Thyroid gland (tissue), 4 donors: ENCODE results near the gene NCKAP5. TPM values are rescaled to one million over a fixed set of nuclear protein-coding genes. Genes with fewer than 3 reads are reported as not detected.

Experiments
- DNase-seq, 2 donors: peaks; one replicate each; pipeline ENCODE4 v3.0.0-alpha.2; 2019
- H3K27ac ChIP-seq, 3 donors: fragments of 200-600 bp; sonication (generic); 1 replicate in 2 of 3; 2 replicates in 1 of 3; pipeline ENCODE4 v1.5.1; 2016 to 2019; ENCODE audit warnings: mild to moderate bottlenecking in 1 of 3, moderate library complexity in 1 of 3
- H3K27me3 ChIP-seq: fragments of 200-600 bp; sonication (generic); one replicate; pipeline ENCODE4 v1.5.1; 2019
- H3K36me3 ChIP-seq, 2 donors: fragments of 200-600 bp; sonication (generic); one replicate each; pipeline ENCODE4 v1.5.1; 2016 to 2019
- H3K4me1 ChIP-seq, 2 donors: fragments of 200-600 bp; sonication (generic); one replicate each; pipeline ENCODE4 v1.5.1; 2017 to 2019
- H3K4me3 ChIP-seq, 3 donors: fragments of 200-600 bp; sonication (generic); replicated peaks in 1 of 3; 1 replicate in 2 of 3; 2 replicates in 1 of 3; pipeline ENCODE4 v1.5.1; 2016; ENCODE audit warnings: mild to moderate bottlenecking in 1 of 3
- H3K9me3 ChIP-seq: fragments of 200-600 bp; sonication (generic); one replicate; pipeline ENCODE4 v1.5.1; 2017
- CTCF ChIP-seq, 6 experiments: fragments of 200-600 bp in 3 of 6; fragments of 450-650 bp in 3 of 6; sonication (generic) in 3 of 6; IDR thresholded peaks; one replicate each; pipeline ENCODE4 v1.5.1; 2016 to 2019; ENCODE audit warnings: antibody characterized with exemption in 6 of 6, mild to moderate bottlenecking in 2 of 6, inconsistent platforms in 1 of 6, moderate library complexity in 1 of 6
- POLR2A ChIP-seq, 2 donors: fragments of 450-650 bp; IDR thresholded peaks; one replicate each; pipeline ENCODE4 v1.6.1; 2017; ENCODE audit warnings: antibody characterized with exemption in 2 of 2, mild to moderate bottlenecking in 2 of 2, moderate library complexity in 1 of 2
- WGBS, 2 donors: methylation state at CpG; one replicate each; pipeline ENCODE4 v1.1.5; 2017; 5-methylcytosine and 5-hydroxymethylcytosine counted together
- intact Hi-C: fragments of 100-400 bp; cut with DNase I; formaldehyde crosslinking; loops from one replicate; pipeline ENCODE4 v1.15.1; 2023
- total RNA-seq, 4 donors: library from RNA; depleted of rRNA; stranded (reverse); fragments of >200 nt; gene quantifications; one replicate each; pipeline ENCODE4 v1.2.3, GENCODE V29; 2016

NCKAP5 gene
- total RNA-seq, 4 donors from 2014 or later, result 0.45 to 1.2 (median 0.76) TPM

GRCh38 chr2:133364636-133365035 lies 203.6 kb downstream of the NCKAP5 start:
- no peaks in the 10 kb centered on the region for H3K4me1 ChIP-seq
- no peaks in the 10 kb centered on the region for H3K36me3 ChIP-seq
- no peaks in the 10 kb centered on the region for H3K27me3 ChIP-seq
- intact Hi-C loops, result no loop called here
- H3K4me3 ChIP-seq, result no peak overlapping the region
- WGBS, 2 donors, result 85 to 86% methylated on average over 3 of the region's 3 CpGs
- H3K27ac ChIP-seq, result no peak overlapping the region
- no peak for DNase-seq
- H3K9me3 ChIP-seq, result no peaks in the 10 kb centered on the region
- TF ChIP-seq POLR2A (IDR thresholded peaks at IDR 0.05), result no peak
- no peak for TF ChIP-seq CTCF (IDR thresholded peaks at IDR 0.05)

- no peaks in the 10 kb centered on the region for H3K9me3 ChIP-seq
- TF ChIP-seq POLR2A (IDR thresholded peaks at IDR 0.05) (no peak), CTCF (IDR thresholded peaks at IDR 0.05) (no peak)
- H3K36me3 ChIP-seq, result no peaks in the 10 kb centered on the region
- H3K4me3 ChIP-seq, result no peak overlapping the region
- no peaks in the 10 kb centered on the region for H3K4me1 ChIP-seq
- DNase-seq, result no peak
- H3K27me3 ChIP-seq, result no peaks in the 10 kb centered on the region
- no peak overlapping the region for H3K27ac ChIP-seq
- 90 to 94% methylated on average over 1 of the region's 1 CpG for WGBS, 2 donors
- intact Hi-C loops, result no loop called here
Measured at GRCh38 chr2:133363884-133364283, 204.4 kb downstream of the NCKAP5 start.

DNA sequence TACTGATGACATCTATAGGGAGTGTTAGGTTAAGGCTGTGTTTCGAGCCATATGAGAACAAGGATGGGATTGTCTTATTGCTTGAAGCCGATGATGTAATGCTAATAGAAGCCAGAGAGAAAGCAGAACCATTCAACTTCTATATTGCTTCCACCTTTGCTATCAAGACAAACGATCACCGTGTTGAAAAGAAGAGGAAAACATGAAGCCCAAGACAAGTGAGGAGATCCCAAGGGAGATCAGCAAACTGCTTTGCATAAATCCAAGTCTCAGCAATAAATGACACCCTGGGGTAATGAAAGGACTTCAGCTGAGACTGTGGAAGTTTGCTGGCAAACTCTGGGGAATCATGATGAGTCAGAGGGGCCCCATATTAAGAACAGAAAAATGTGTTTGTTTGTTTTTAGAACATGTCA lies 206.2 kb downstream of the NCKAP5 start:
- Histone ChIP-seq H3K27ac (no peak overlapping the region), H3K4me3 (no peak overlapping the region), H3K9me3 (no peaks in the 10 kb centered on the region), H3K36me3 (no peaks in the 10 kb centered on the region), H3K27me3 (no peaks in the 10 kb centered on the region), H3K4me1 (no peaks in the 10 kb centered on the region)
- WGBS, 2 donors, result 53 to 55% methylated on average over 4 of the region's 4 CpGs
- no peak for DNase-seq
- intact Hi-C loops, result no loop called here
- TF ChIP-seq CTCF (IDR thresholded peaks at IDR 0.05), result no peak
- TF ChIP-seq POLR2A (IDR thresholded peaks at IDR 0.05), result no peak

DNA sequence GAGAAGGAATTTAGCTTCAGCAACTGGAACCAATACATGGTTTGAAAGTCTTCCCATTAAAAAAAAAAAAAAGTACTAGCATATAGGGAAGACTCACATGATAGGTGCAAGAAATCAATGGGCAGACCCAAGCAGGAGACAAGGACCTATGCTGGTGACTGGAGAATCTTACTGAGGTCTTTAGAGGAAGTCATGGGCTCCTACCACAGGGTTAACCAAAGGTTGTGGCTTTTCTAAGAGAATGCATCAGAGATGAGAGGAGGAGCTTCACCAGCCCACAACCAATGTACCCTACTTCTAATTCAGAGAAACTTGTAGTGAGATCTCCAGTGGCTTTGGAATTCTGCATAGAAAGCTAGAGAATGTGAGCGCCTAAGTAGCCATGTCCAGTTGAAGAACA lies 207.4 kb downstream of the NCKAP5 start:
- H3K4me3 ChIP-seq, result no peak overlapping the region
- no peak for DNase-seq
- H3K9me3 ChIP-seq, result no peaks in the 10 kb centered on the region
- 79 to 95% methylated on average over 1 of the region's 1 CpG for WGBS, 2 donors
- intact Hi-C loops, result no loop called here
- no peak overlapping the region for H3K27ac ChIP-seq
- no peaks in the 10 kb centered on the region for H3K4me1 ChIP-seq
- no peak for TF ChIP-seq POLR2A (IDR thresholded peaks at IDR 0.05)
- no peak for TF ChIP-seq CTCF (IDR thresholded peaks at IDR 0.05)
- no peaks in the 10 kb centered on the region for H3K36me3 ChIP-seq
- H3K27me3 ChIP-seq, result no peaks in the 10 kb centered on the region

DNA sequence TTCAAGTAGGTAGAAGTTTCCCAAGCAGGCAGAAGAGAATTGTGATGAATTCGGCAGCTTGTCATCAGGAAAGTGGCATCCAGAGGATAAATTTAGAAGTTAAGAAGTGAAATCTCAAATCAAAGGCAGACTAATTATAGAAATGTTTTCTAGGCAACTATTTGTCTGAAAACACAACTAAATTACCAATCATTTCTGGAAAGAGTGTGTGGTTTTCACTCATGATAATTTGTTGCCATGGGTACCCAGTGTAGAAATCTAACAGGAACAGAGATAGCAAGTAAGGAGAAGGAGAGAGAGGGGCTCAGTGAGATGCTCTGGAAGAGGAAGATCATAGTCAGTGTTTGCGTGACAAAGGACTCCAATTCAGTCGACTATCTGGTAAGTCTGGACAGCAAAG lies 208.1 kb downstream of the NCKAP5 start:
- H3K4me3 ChIP-seq, result no peak overlapping the region
- intact Hi-C loops, result no loop called here
- no peak overlapping the region for H3K27ac ChIP-seq
- H3K27me3 ChIP-seq, result no peaks in the 10 kb centered on the region
- 79 to 81% methylated on average over 3 of the region's 3 CpGs for WGBS, 2 donors
- TF ChIP-seq POLR2A (IDR thresholded peaks at IDR 0.05) (no peak), CTCF (IDR thresholded peaks at IDR 0.05) (no peak)
- H3K36me3 ChIP-seq, result no peaks in the 10 kb centered on the region
- H3K4me1 ChIP-seq, result no peaks in the 10 kb centered on the region
- no peaks in the 10 kb centered on the region for H3K9me3 ChIP-seq
- DNase-seq, result no peak
